Neutrophil (primary cell): Measurements from ENCODE around the gene HOXA11.
A peak's percentile ranks its signal among the peaks of the same experiment; 100 is the strongest.

Experiments used
- H3K27ac ChIP-seq: fragments of 200-600 bp; sonication (generic); 2 replicates; pipeline ENCODE4 v1.5.1; 2016; ENCODE audit warnings: mild to moderate bottlenecking, moderate library complexity
- H3K27me3 ChIP-seq: fragments of 200-600 bp; sonication (generic); 2 replicates; pipeline ENCODE4 v1.6.0; 2016; ENCODE audit warnings: mild to moderate bottlenecking
- H3K36me3 ChIP-seq: fragments of 200-600 bp; sonication (generic); 2 replicates; pipeline ENCODE4 v1.5.1; 2017
- H3K4me1 ChIP-seq, 2 experiments: fragments of 200-600 bp in 1 of 2; sonication (generic) in 1 of 2; 1 replicate in 1 of 2; 2 replicates in 1 of 2; pipeline versions ENCODE4 v1.5.1 to v1.6.1; 2013 to 2016; ENCODE audit warnings: low read depth in 1 of 2, low read length in 1 of 2, mild to moderate bottlenecking in 1 of 2, moderate library complexity in 1 of 2; ENCODE audit not compliant: control insufficient read depth in 1 of 2, insufficient read depth in 1 of 2
- H3K4me3 ChIP-seq, 2 experiments: fragments of 200-600 bp in 1 of 2; sonication (generic) in 1 of 2; 1 replicate in 1 of 2; 2 replicates in 1 of 2; pipeline ENCODE4 v1.5.1; 2013 to 2016; ENCODE audit warnings: low read depth in 1 of 2, low read length in 1 of 2, mild to moderate bottlenecking in 1 of 2, moderate library complexity in 1 of 2
- H3K9me3 ChIP-seq: fragments of 200-600 bp; sonication (generic); 2 replicates; pipeline ENCODE4 v1.5.1; 2016
- CTCF ChIP-seq: fragments of 200-600 bp; sonication (generic); IDR thresholded peaks from 2 replicates; pipeline ENCODE4 v1.5.1; 2016; ENCODE audit warnings: antibody characterized with exemption

Gene HOXA11

GRCh38 chr7:27171325-27171636 lies 13.8 kb downstream of the HOXA11 start:
- Histone ChIP-seq H3K27ac (no peak overlapping the region), H3K4me3 (no peak overlapping the region), H3K4me1 (peaks cover 34 to 69% of the 10 kb centered on the region in 2 experiments), H3K27me3 (peaks cover 100% of the 10 kb centered on the region), H3K9me3 (no peaks in the 10 kb centered on the region), H3K36me3 (no peaks in the 10 kb centered on the region)
- no peak for TF ChIP-seq CTCF

GRCh38 chr7:27170426-27171324 lies 14.4 kb downstream of the HOXA11 start:
- peaks cover 40 to 75% of the 10 kb centered on the region in 2 experiments for H3K4me1 ChIP-seq
- peaks cover 100% of the 10 kb centered on the region for H3K27me3 ChIP-seq
- no peak overlapping the region for H3K27ac ChIP-seq

GRCh38 chr7:27169658-27170425 lies 15.2 kb downstream of the HOXA11 start:
- Histone ChIP-seq H3K27me3 (peaks cover 100% of the 10 kb centered on the region), H3K27ac (no peak overlapping the region), H3K36me3 (no peaks in the 10 kb centered on the region), H3K4me3 (peak overlapping the region in 1 of 2 experiments; percentile 35), H3K4me1 (peaks cover 49 to 83% of the 10 kb centered on the region in 2 experiments), H3K9me3 (no peaks in the 10 kb centered on the region)
- TF ChIP-seq CTCF: no peak

More at GRCh38 chr7:27170426-27171324, 14.4 kb downstream of the HOXA11 start:
- no peak for TF ChIP-seq CTCF
- Histone ChIP-seq H3K4me3 (no peak overlapping the region), H3K9me3 (no peaks in the 10 kb centered on the region), H3K36me3 (no peaks in the 10 kb centered on the region)

- Histone ChIP-seq H3K4me1 (peaks cover 56 to 85% of the 10 kb centered on the region in 2 experiments), H3K27ac (no peak overlapping the region), H3K4me3 (no peak overlapping the region), H3K9me3 (no peaks in the 10 kb centered on the region), H3K27me3 (peaks cover 100% of the 10 kb centered on the region), H3K36me3 (no peaks in the 10 kb centered on the region)
- TF ChIP-seq CTCF: no peak
Observed at GRCh38 chr7:27168265-27168947, 16.6 kb downstream of the HOXA11 start.

GRCh38 chr7:27167916-27168264 lies 17.1 kb downstream of the HOXA11 start:
- H3K36me3 ChIP-seq: no peaks in the 10 kb centered on the region
- no peak for TF ChIP-seq CTCF
- H3K27ac ChIP-seq: no peak overlapping the region
- no peaks in the 10 kb centered on the region for H3K9me3 ChIP-seq
- H3K27me3 ChIP-seq: peaks cover 100% of the 10 kb centered on the region
- H3K4me3 ChIP-seq: no peak overlapping the region
- peaks cover 51 to 82% of the 10 kb centered on the region in 2 experiments for H3K4me1 ChIP-seq
